ENCODE results near the gene RAPGEF4.

RAPGEF4 gene

GRCh38 chr2:172938713-172939375 is 203.2 kb downstream of the RAPGEF4 start:
- DNase-seq (ENCODE audit: low spot score), result no peak

- no peak for DNase-seq (ENCODE audit: low spot score)
These were observed 207.9 kb downstream of the RAPGEF4 start for GRCh38 chr2:172943539-172943938.

GRCh38 chr2:172944022-172944793 is 208.6 kb downstream of the RAPGEF4 start:
- no peak for DNase-seq (ENCODE audit: low spot score)

- no peak for DNase-seq (ENCODE audit: low spot score)
These were observed 209.3 kb downstream of the RAPGEF4 start for GRCh38 chr2:172944794-172945509.

- no peak for DNase-seq (ENCODE audit: low spot score)
These were observed 209.8 kb downstream of the RAPGEF4 start for GRCh38 chr2:172945510-172945850.

GRCh38 chr2:172947461-172948153 is 212.0 kb downstream of the RAPGEF4 start:
- no peak for DNase-seq (ENCODE audit: low spot score)

GRCh38 chr2:172949522-172949921 is 213.9 kb downstream of the RAPGEF4 start:
- no peak for DNase-seq (ENCODE audit: low spot score)

GRCh38 chr2:172950565-172950964 is 214.9 kb downstream of the RAPGEF4 start:
- DNase-seq (ENCODE audit: low spot score), result no peak

GRCh38 chr2:172951554-172951953 is 215.9 kb downstream of the RAPGEF4 start:
- no peak for DNase-seq (ENCODE audit: low spot score)

GRCh38 chr2:172953411-172953810 is 217.8 kb downstream of the RAPGEF4 start:
- DNase-seq (ENCODE audit: low spot score), result no peak

- DNase-seq (ENCODE audit: low spot score), result no peak
These were observed 218.6 kb downstream of the RAPGEF4 start for GRCh38 chr2:172953970-172954852.

GRCh38 chr2:172955587-172955986 is 219.9 kb downstream of the RAPGEF4 start:
- DNase-seq (ENCODE audit: low spot score), result no peak

GRCh38 chr2:172957734-172958133 is 222.1 kb downstream of the RAPGEF4 start:
- no peak for DNase-seq (ENCODE audit: low spot score)

- no peak for DNase-seq (ENCODE audit: low spot score)
These were observed 226.4 kb downstream of the RAPGEF4 start for GRCh38 chr2:172962082-172962481.

- DNase-seq (ENCODE audit: low spot score), result peak; percentile 45
These were observed 227.2 kb downstream of the RAPGEF4 start for GRCh38 chr2:172962824-172963223.

- DNase-seq (ENCODE audit: low spot score), result peak; percentile 41
These were observed 229.0 kb downstream of the RAPGEF4 start for GRCh38 chr2:172964511-172965139.

- no peak for DNase-seq (ENCODE audit: low spot score)
These were observed 230.0 kb downstream of the RAPGEF4 start for GRCh38 chr2:172965433-172966212.

- no peak for DNase-seq (ENCODE audit: low spot score)
These were observed 231.7 kb downstream of the RAPGEF4 start for GRCh38 chr2:172967036-172967982.

- DNase-seq (ENCODE audit: low spot score), result peak; percentile 39
These were observed 232.4 kb downstream of the RAPGEF4 start for GRCh38 chr2:172968061-172968469.

Data from RKO (cell line).